Panc1 (cell line): Measurements from ENCODE around the gene SLC9A3. TPM values are rescaled to one million over a fixed set of nuclear protein-coding genes. Genes with fewer than 3 reads are reported as not detected.

Source experiments
- ATAC-seq: fragments of 200-7000 bp; cut with Tn5 transposase; 2 replicates; pipeline ENCODE4 v1.9.1; 2020; ENCODE audit warnings: mild to moderate bottlenecking, moderate library complexity
- BruUV-seq: library from RNA; stranded (reverse); fragments of 400-500 nt; replicated peaks from 2 replicates; lab custom pipeline; 2021; lab: Mats Ljungman, UMichigan
- CTCF ChIA-PET: fragments of 300-600 bp; sonication (Branson Sonifier 250); formaldehyde crosslinking; loops from one replicate; lab custom pipeline; 2022; ENCODE audit warnings: antibody characterized with exemption; lab: Charles Lee
- POLR2A ChIA-PET: fragments of 300-600 bp; sonication (Branson Sonifier 250); formaldehyde crosslinking; loops from one replicate; lab custom pipeline; 2022; ENCODE audit warnings: antibody characterized with exemption; lab: Charles Lee
- DNase-seq: peaks from one replicate; pipeline ENCODE4 v3.0.0-alpha.2; 2010; ENCODE audit warnings: low read depth, low spot score
- H3K27ac ChIP-seq: 2 replicates; pipeline ENCODE4 v1.5.1; 2011; ENCODE audit warnings: mild to moderate bottlenecking, low read length, inconsistent platforms
- H3K27me3 ChIP-seq: fragments of 200-500 bp; sonication (Bioruptor generic); 2 replicates; pipeline ENCODE4 v1.6.0; 2014; ENCODE audit warnings: low read length, inconsistent platforms; ENCODE audit not compliant: control insufficient read depth, insufficient read depth
- H3K36me3 ChIP-seq: fragments of 200-500 bp; sonication (Bioruptor generic); 2 replicates; pipeline ENCODE4 v1.5.1; 2014; ENCODE audit warnings: inconsistent platforms, mild to moderate bottlenecking, low read length, moderate library complexity; ENCODE audit not compliant: control insufficient read depth, insufficient read depth
- H3K4me1 ChIP-seq: 2 replicates; pipeline ENCODE4 v1.5.1; 2011; ENCODE audit warnings: inconsistent platforms, mild to moderate bottlenecking, low read length, moderate library complexity; ENCODE audit not compliant: control insufficient read depth, insufficient read depth
- H3K4me3 ChIP-seq, 2 experiments: 2 replicates each; pipeline ENCODE4 v1.5.1; 2011 to 2012; ENCODE audit warnings: low read depth in 2 of 2, low read length in 2 of 2, mild to moderate bottlenecking in 2 of 2, inconsistent platforms in 1 of 2, moderate library complexity in 1 of 2
- H3K9me3 ChIP-seq: fragments of 200-500 bp; sonication (Bioruptor generic); 2 replicates; pipeline ENCODE4 v1.5.1; 2014; ENCODE audit warnings: low read depth, mild to moderate bottlenecking, inconsistent platforms, low read length, moderate library complexity; ENCODE audit not compliant: control insufficient read depth, insufficient read depth
- POLR2AphosphoS5 ChIP-seq: IDR thresholded peaks from 2 replicates; pipeline ENCODE4 v1.6.1; 2012; ENCODE audit warnings: mild to moderate bottlenecking, low read depth, low read length, moderate library complexity
- SIN3A ChIP-seq: IDR thresholded peaks from 2 replicates; pipeline ENCODE4 v1.6.1; 2012; ENCODE audit warnings: low read depth, mild to moderate bottlenecking, low read length, moderate library complexity, borderline replicate concordance; ENCODE audit not compliant: insufficient read depth
- TCF7L2 ChIP-seq: IDR thresholded peaks from 2 replicates; pipeline ENCODE4 v1.6.1; 2011; ENCODE audit warnings: mild to moderate bottlenecking, low read depth, low read length, inconsistent platforms
- in situ Hi-C: cut with HindIII; loops from 2 replicates; pipeline ENCODE4 v1.10.0; 2016; ENCODE audit warnings: low sequenced_read_pairs, low pct_unique_long_range_greater_than_20kb
- intact Hi-C: fragments of 100-400 bp; cut with micrococcal nuclease; formaldehyde crosslinking; loops from one replicate; pipeline ENCODE4 v1.10.0; 2022; ENCODE audit not compliant: unreplicated experiment
- total RNA-seq: library from RNA; stranded (reverse); gene quantifications from one replicate; pipeline ENCODE4 v1.2.1, GENCODE V29; 2021; ENCODE audit not compliant: unreplicated experiment
- TF ChIP-seq, protein P1 (sequence below): fragments of 450-650 bp; IDR thresholded peaks from 2 replicates; pipeline ENCODE4 v1.5.1; 2017; ENCODE audit warnings: mild to moderate bottlenecking
- TF ChIP-seq, protein P2 (sequence below), 2 experiments: IDR thresholded peaks; 2 replicates each; pipeline ENCODE4 v1.6.1; 2011 to 2012; ENCODE audit warnings: low read depth in 2 of 2, control low read depth in 1 of 2, low read length in 1 of 2, mild to moderate bottlenecking in 1 of 2, moderate library complexity in 1 of 2; ENCODE audit not compliant: insufficient read depth in 1 of 2

Gene SLC9A3
- total RNA-seq, 1 experiment from 2014 or later, result 2.0 TPM

DNA sequence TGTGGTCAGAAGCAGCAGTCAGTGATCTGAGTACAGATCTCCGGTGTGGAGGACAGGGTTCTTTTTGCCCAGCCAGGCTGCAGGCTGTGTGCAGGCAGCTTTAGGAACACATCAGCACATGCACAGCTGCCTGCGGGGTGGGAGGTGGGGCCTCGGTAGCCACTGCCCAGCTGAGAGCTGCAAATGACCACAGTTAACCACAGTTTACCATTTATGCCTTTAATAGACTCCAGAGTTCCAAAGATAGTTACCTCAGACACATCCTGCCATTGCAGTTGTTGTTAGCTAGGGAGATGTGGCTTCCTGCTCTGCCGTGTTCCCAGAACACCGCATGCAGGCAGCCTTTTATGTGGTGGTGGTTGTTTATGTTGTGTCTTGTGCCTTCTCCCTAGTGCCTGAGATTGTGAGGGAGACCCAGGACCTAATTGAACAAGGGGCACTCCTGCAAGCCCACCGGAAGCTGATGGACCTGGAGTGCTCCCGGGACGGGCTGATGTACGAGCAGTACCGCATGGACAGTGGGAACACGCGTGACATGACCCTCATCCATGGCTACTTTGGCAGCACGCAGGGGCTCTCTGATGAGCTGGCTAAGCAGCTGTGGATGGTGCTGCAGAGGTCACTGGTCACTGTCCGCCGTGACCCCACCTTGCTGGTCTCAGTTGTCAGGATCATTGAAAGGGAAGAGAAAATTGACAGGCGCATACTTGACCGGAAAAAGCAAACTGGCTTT, 71.1 kb downstream of the SLC9A3 start:
- no TSS peak for BruUV-seq
- in situ Hi-C loops, result no loop called here
- ATAC-seq, result no peak
- H3K27me3 ChIP-seq, result no peaks in the 10 kb centered on the region
- H3K36me3 ChIP-seq, result peaks cover 26% of the 10 kb centered on the region
- intact Hi-C loops, result no loop called here
- DNase-seq, result no peak
- CTCF ChIA-PET, result no interaction called here
- H3K27ac ChIP-seq, result no peak overlapping the region
- TF ChIP-seq TCF7L2, result no peak
- TF ChIP-seq, protein P1, sequence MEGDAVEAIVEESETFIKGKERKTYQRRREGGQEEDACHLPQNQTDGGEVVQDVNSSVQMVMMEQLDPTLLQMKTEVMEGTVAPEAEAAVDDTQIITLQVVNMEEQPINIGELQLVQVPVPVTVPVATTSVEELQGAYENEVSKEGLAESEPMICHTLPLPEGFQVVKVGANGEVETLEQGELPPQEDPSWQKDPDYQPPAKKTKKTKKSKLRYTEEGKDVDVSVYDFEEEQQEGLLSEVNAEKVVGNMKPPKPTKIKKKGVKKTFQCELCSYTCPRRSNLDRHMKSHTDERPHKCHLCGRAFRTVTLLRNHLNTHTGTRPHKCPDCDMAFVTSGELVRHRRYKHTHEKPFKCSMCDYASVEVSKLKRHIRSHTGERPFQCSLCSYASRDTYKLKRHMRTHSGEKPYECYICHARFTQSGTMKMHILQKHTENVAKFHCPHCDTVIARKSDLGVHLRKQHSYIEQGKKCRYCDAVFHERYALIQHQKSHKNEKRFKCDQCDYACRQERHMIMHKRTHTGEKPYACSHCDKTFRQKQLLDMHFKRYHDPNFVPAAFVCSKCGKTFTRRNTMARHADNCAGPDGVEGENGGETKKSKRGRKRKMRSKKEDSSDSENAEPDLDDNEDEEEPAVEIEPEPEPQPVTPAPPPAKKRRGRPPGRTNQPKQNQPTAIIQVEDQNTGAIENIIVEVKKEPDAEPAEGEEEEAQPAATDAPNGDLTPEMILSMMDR, result no peak
- no peak for TF ChIP-seq SIN3A
- TF ChIP-seq POLR2AphosphoS5, result no peak
- TF ChIP-seq, protein P2, sequence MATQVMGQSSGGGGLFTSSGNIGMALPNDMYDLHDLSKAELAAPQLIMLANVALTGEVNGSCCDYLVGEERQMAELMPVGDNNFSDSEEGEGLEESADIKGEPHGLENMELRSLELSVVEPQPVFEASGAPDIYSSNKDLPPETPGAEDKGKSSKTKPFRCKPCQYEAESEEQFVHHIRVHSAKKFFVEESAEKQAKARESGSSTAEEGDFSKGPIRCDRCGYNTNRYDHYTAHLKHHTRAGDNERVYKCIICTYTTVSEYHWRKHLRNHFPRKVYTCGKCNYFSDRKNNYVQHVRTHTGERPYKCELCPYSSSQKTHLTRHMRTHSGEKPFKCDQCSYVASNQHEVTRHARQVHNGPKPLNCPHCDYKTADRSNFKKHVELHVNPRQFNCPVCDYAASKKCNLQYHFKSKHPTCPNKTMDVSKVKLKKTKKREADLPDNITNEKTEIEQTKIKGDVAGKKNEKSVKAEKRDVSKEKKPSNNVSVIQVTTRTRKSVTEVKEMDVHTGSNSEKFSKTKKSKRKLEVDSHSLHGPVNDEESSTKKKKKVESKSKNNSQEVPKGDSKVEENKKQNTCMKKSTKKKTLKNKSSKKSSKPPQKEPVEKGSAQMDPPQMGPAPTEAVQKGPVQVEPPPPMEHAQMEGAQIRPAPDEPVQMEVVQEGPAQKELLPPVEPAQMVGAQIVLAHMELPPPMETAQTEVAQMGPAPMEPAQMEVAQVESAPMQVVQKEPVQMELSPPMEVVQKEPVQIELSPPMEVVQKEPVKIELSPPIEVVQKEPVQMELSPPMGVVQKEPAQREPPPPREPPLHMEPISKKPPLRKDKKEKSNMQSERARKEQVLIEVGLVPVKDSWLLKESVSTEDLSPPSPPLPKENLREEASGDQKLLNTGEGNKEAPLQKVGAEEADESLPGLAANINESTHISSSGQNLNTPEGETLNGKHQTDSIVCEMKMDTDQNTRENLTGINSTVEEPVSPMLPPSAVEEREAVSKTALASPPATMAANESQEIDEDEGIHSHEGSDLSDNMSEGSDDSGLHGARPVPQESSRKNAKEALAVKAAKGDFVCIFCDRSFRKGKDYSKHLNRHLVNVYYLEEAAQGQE (IDR thresholded peaks at IDR 0.05; ENCODE audit: insufficient read depth in 1 of 2, low read depth in 2 of 2, low read length in 1 of 2), result no peak
- H3K4me3 ChIP-seq, result no peak overlapping the region
- H3K9me3 ChIP-seq, result peaks cover 21% of the 10 kb centered on the region; the same call in 1 of the 2 replicates
- H3K4me1 ChIP-seq, result no peaks in the 10 kb centered on the region
- POLR2A ChIA-PET, result no interaction called here

DNA sequence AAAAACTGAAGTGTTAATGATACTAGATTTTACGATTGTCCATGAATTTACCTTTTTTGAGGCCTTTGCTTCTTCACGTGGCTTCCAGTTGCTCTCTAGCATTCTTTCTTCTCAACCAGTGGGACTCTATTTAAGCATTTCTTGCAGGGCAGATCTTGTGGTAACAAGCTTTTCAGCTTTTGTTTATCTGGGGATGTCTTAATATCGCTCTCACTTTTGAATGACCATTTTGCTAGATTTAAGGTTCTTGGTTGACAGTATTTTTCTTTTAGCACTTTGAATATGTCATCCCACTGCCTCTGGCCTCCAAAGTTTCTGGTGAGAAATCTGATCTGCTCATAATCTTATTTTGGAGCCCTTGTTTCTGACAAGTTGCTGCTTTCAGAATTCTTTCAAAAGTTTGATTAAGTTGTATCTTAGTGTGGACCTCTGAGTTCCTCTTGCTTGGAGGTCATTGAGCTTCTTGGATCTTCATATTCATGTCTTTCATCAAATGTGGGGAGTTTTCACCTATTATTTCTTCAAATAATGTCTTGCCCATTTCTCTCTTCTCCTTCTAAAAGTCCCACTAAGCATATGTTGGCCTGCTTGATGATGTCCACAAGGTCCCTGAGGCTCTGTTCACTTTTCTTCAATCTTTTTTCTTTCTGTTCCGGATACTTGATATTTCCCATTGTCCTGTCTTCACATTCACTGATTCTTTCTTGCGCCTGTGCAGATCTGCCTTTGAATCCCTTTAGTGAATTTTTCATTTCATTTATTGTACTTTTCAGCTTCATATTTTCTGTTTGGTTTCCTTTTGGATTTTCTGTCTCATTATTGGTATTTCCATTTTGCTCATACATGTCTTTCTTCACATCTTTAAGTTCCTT, 72.4 kb downstream of the SLC9A3 start:
- in situ Hi-C loops (no loop called here), intact Hi-C loops (no loop called here)
- H3K4me3 ChIP-seq, result no peak overlapping the region
- ATAC-seq (no peak), DNase-seq (no peak)
- peaks cover 28% of the 10 kb centered on the region for H3K36me3 ChIP-seq
- POLR2A ChIA-PET, result no interaction called here
- peaks cover 21% of the 10 kb centered on the region; the same call in 1 of the 2 replicates for H3K9me3 ChIP-seq
- BruUV-seq, result no TSS peak
- CTCF ChIA-PET, result no interaction called here
- no peaks in the 10 kb centered on the region for H3K4me1 ChIP-seq
- H3K27me3 ChIP-seq, result no peaks in the 10 kb centered on the region
- TF ChIP-seq, protein P1, result no peak
- H3K27ac ChIP-seq, result no peak overlapping the region
